ENCODE results near the gene MBD3.

The MBD3 gene

DNA sequence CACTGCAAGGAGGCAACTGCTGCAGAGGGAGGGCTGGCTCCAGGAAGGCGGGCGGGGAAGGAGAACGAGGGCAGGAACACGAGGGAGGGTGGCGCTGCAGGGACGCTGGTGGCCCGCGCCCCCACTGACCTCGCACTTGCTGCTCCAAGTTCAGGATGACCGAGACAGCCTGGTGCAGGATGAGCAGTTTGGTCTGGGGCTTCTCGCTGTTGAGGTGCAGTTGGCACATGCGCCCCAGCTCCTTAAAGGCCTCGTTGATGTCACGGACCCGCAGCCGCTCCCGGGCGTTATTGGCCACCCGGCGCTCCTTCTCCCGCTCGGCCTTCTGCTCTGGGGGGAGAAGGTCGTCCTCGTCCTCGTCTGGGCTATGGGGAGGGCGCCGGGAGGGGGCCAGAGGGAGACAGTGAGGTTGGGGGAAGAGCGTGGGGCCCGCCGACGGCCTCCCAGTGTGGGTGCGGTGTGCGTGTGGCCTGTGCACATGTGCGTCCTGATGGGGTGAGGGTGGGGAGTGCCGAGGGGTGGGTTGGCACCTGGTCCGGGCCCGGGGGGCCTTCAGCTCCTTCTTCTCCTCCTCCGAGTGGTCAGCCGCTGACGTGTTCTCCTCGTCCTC is 22.6 kb upstream of the MBD3 start:
- TF ChIP-seq CTCF (IDR thresholded peaks at IDR 0.05; ENCODE audit: low read depth, low read length), result no peak
- Histone ChIP-seq H3K27me3 (no peaks in the 10 kb centered on the region), H3K9me3 (no peaks in the 10 kb centered on the region), H3K36me3 (peaks cover 75% of the 10 kb centered on the region), H3K4me3 (ENCODE audit: low read depth, low read length) (no peak overlapping the region), H3K4me1 (no peaks in the 10 kb centered on the region)
- DNase-seq, result no peak

- TF ChIP-seq CTCF (IDR thresholded peaks at IDR 0.05; ENCODE audit: low read depth, low read length), result no peak
- Histone ChIP-seq H3K9me3 (no peaks in the 10 kb centered on the region), H3K4me1 (no peaks in the 10 kb centered on the region), H3K36me3 (peaks cover 68% of the 10 kb centered on the region), H3K27me3 (no peaks in the 10 kb centered on the region), H3K4me3 (ENCODE audit: low read depth, low read length) (no peak overlapping the region)
- no peak for DNase-seq
Observed at GRCh38 chr19:1613808-1614570, 21.3 kb upstream of the MBD3 start.

- Histone ChIP-seq H3K27me3 (no peaks in the 10 kb centered on the region), H3K9me3 (no peaks in the 10 kb centered on the region), H3K4me3 (ENCODE audit: low read depth, low read length) (no peak overlapping the region), H3K4me1 (no peaks in the 10 kb centered on the region), H3K36me3 (peaks cover 62% of the 10 kb centered on the region)
- DNase-seq, result no peak
- no peak for TF ChIP-seq CTCF (IDR thresholded peaks at IDR 0.05; ENCODE audit: low read depth, low read length)
Observed at GRCh38 chr19:1613146-1613545, 20.5 kb upstream of the MBD3 start.

- H3K36me3 ChIP-seq, result peaks cover 54% of the 10 kb centered on the region
- no peak overlapping the region for H3K4me3 ChIP-seq (ENCODE audit: low read depth, low read length)
- TF ChIP-seq CTCF (IDR thresholded peaks at IDR 0.05; ENCODE audit: low read depth, low read length), result no peak
- no peak for DNase-seq
- no peaks in the 10 kb centered on the region for H3K4me1 ChIP-seq
- no peaks in the 10 kb centered on the region for H3K27me3 ChIP-seq
- no peaks in the 10 kb centered on the region for H3K9me3 ChIP-seq
Observed at GRCh38 chr19:1612114-1613086, 19.7 kb upstream of the MBD3 start.

DNA sequence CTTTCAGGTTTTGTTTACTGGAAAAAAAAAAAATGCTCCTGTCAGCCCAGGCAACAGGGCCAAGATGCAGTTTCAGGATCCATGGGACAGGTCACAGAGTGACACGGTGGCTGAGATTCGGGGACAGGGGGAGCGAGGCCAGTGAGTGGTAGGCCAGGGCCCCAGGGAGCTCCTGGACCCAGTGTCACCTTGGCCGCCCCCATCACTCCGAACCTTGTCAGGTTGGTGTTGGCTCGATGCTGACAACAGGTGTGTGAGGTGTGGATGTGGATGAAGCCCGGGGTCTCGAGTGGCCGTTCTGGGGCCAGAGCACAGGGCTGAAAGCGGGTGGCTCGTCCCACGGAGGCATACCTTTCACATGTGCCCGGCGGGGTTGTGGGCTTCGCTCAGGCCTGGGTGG is 18.7 kb upstream of the MBD3 start:
- TF ChIP-seq CTCF (IDR thresholded peaks at IDR 0.05; ENCODE audit: low read depth, low read length), result no peak
- H3K36me3 ChIP-seq, result peaks cover 44% of the 10 kb centered on the region

More for the DNA sequence above, 18.7 kb upstream of the MBD3 start:
- Histone ChIP-seq H3K27me3 (no peaks in the 10 kb centered on the region), H3K9me3 (no peaks in the 10 kb centered on the region), H3K4me3 (ENCODE audit: low read depth, low read length) (no peak overlapping the region), H3K4me1 (no peaks in the 10 kb centered on the region)
- DNase-seq, result no peak

Measured in BE2C (cell line).